Measurements from ENCODE around the gene MXRA8. TPM values are rescaled to one million over a fixed set of nuclear protein-coding genes. Genes with fewer than 3 reads are reported as not detected.

Gene MXRA8
- total and polyA plus RNA-seq, 2 experiments from 2014 or later: 155 to 242 TPM

- DNase-seq (ENCODE audit: low spot score): no peak
- Histone ChIP-seq H3K4me1 (ENCODE audit: insufficient read depth) (peaks cover 20% of the 10 kb centered on the region), H3K27me3 (no peaks in the 10 kb centered on the region), H3K36me3 (replicated peaks; ENCODE audit: insufficient read depth, low read depth) (no peaks in the 10 kb centered on the region), H3K9me3 (ENCODE audit: low read depth) (no peaks in the 10 kb centered on the region), H3K4me3 (no peak overlapping the region), H3K27ac (no peak overlapping the region), H2AFZ (no peak overlapping the region), H3K9me2 (replicated peaks; ENCODE audit: insufficient read depth) (no peaks in the 10 kb centered on the region), H3K4me2 (peak overlapping the region; percentile 62), H4K20me1 (ENCODE audit: insufficient read depth, poor library complexity, severe bottlenecking) (peaks cover 9% of the 10 kb centered on the region), H3K79me2 (peaks cover 16% of the 10 kb centered on the region)
- TF ChIP-seq EZH2 (IDR thresholded peaks at IDR 0.05; ENCODE audit: borderline replicate concordance) (no peak), CTCF (IDR thresholded peaks at IDR 0.05; ENCODE audit: poor library complexity) (no peak), EZH2phosphoT487 (IDR thresholded peaks at IDR 0.05; ENCODE audit: low read depth, severe bottlenecking, unreplicated experiment) (no peak)
- WGBS (ENCODE audit: low lambda C conversion rate, missing lambda C conversion rate): 68% methylated on average over 15 of the region's 15 CpGs
Observed at GRCh38 chr1:1330366-1331067, 27.8 kb downstream of the MXRA8 start.

- no peak overlapping the region for H3K27ac ChIP-seq
- H3K4me2 ChIP-seq: no peak overlapping the region
Observed at GRCh38 chr1:1329304-1330210, 28.8 kb downstream of the MXRA8 start.

DNA sequence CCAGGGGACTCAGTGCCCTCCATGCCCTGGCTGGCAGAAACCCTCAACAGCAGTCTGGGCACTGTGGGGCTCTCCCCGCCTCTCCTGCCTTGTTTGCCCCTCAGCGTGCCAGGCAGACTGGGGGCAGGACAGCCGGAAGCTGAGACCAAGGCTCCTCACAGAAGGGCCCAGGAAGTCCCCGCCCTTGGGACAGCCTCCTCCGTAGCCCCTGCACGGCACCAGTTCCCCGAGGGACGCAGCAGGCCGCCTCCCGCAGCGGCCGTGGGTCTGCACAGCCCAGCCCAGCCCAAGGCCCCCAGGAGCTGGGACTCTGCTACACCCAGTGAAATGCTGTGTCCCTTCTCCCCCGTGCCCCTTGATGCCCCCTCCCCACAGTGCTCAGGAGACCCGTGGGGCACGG is 30.1 kb downstream of the MXRA8 start:
- H3K79me2 ChIP-seq: peaks cover 32% of the 10 kb centered on the region
- TF ChIP-seq EZH2phosphoT487 (IDR thresholded peaks at IDR 0.05; ENCODE audit: low read depth, severe bottlenecking, unreplicated experiment) (no peak), EZH2 (IDR thresholded peaks at IDR 0.05; ENCODE audit: borderline replicate concordance) (no peak), CTCF (IDR thresholded peaks at IDR 0.05; ENCODE audit: poor library complexity) (no peak)
- H3K36me3 ChIP-seq (replicated peaks; ENCODE audit: insufficient read depth, low read depth): no peaks in the 10 kb centered on the region
- DNase-seq (ENCODE audit: low spot score): no peak
- no peaks in the 10 kb centered on the region for H3K9me2 ChIP-seq (replicated peaks; ENCODE audit: insufficient read depth)
- no peak overlapping the region for H3K4me3 ChIP-seq
- no peaks in the 10 kb centered on the region for H3K27me3 ChIP-seq
- no peak overlapping the region for H3K4me2 ChIP-seq
- H2AFZ ChIP-seq: no peak overlapping the region
- peaks cover 24% of the 10 kb centered on the region for H3K4me1 ChIP-seq (ENCODE audit: insufficient read depth)
- WGBS (ENCODE audit: low lambda C conversion rate, missing lambda C conversion rate): 93% methylated on average over 15 of the region's 15 CpGs
- no peaks in the 10 kb centered on the region for H3K9me3 ChIP-seq (ENCODE audit: low read depth)
- peaks cover 17% of the 10 kb centered on the region for H4K20me1 ChIP-seq (ENCODE audit: insufficient read depth, poor library complexity, severe bottlenecking)
- no peak overlapping the region for H3K27ac ChIP-seq

More at GRCh38 chr1:1329304-1330210, 28.8 kb downstream of the MXRA8 start:
- H3K36me3 ChIP-seq (replicated peaks; ENCODE audit: insufficient read depth, low read depth): no peaks in the 10 kb centered on the region
- H2AFZ ChIP-seq: no peak overlapping the region
- H3K9me2 ChIP-seq (replicated peaks; ENCODE audit: insufficient read depth): no peaks in the 10 kb centered on the region
- 95% methylated on average over 58 of the region's 58 CpGs for WGBS (ENCODE audit: low lambda C conversion rate, missing lambda C conversion rate)
- TF ChIP-seq EZH2 (IDR thresholded peaks at IDR 0.05; ENCODE audit: borderline replicate concordance) (no peak), EZH2phosphoT487 (IDR thresholded peaks at IDR 0.05; ENCODE audit: low read depth, severe bottlenecking, unreplicated experiment) (no peak), CTCF (IDR thresholded peaks at IDR 0.05; ENCODE audit: poor library complexity) (no peak)
- DNase-seq (ENCODE audit: low spot score): no peak
- H3K4me1 ChIP-seq (ENCODE audit: insufficient read depth): peaks cover 20% of the 10 kb centered on the region
- no peak overlapping the region for H3K4me3 ChIP-seq
- no peaks in the 10 kb centered on the region for H3K9me3 ChIP-seq (ENCODE audit: low read depth)
- H3K27me3 ChIP-seq: no peaks in the 10 kb centered on the region
- peaks cover 24% of the 10 kb centered on the region for H3K79me2 ChIP-seq
- peaks cover 13% of the 10 kb centered on the region for H4K20me1 ChIP-seq (ENCODE audit: insufficient read depth, poor library complexity, severe bottlenecking)
